SK-N-SH treated with all-trans-retinoic acid at 6 μM for 48 hours (cell line): ENCODE data around the gene C3orf85.

Source experiments
- ARNTL ChIP-seq: fragments of 450-650 bp; formaldehyde crosslinking; IDR thresholded peaks from 2 replicates; pipeline ENCODE4 v1.5.0; 2020; ENCODE audit warnings: low read depth, mild to moderate bottlenecking, moderate library complexity, borderline replicate concordance
- BACH2 ChIP-seq: fragments of 250-450 bp; sonication (Bioruptor Pico); IDR thresholded peaks from 2 replicates; pipeline ENCODE4 v1.9.0; 2021; ENCODE audit warnings: mild to moderate bottlenecking, borderline replicate concordance
- CREB5 ChIP-seq: fragments of 250-450 bp; sonication (Bioruptor Pico); IDR thresholded peaks from 2 replicates; pipeline ENCODE4 v1.5.1; 2020; ENCODE audit warnings: low read depth, mild to moderate bottlenecking, moderate library complexity
- GLIS3 ChIP-seq: fragments of 250-450 bp; sonication (Bioruptor Pico); IDR thresholded peaks from 2 replicates; pipeline ENCODE4 v1.5.0; 2020; ENCODE audit warnings: mild to moderate bottlenecking, moderate library complexity
- ISL1 ChIP-seq: fragments of 250-450 bp; sonication (Bioruptor Pico); IDR thresholded peaks from 2 replicates; pipeline ENCODE4 v2.1.2; 2022; ENCODE audit warnings: mild to moderate bottlenecking, moderate library complexity
- TCF4 ChIP-seq: fragments of 250-450 bp; sonication (Bioruptor Pico); IDR thresholded peaks from 2 replicates; pipeline ENCODE4 v1.8.0; 2021; ENCODE audit warnings: mild to moderate bottlenecking, moderate library complexity, borderline replicate concordance
- TSHZ2 ChIP-seq: fragments of 250-450 bp; sonication (Bioruptor Pico); IDR thresholded peaks from 2 replicates; pipeline ENCODE4 v1.5.0; 2020; ENCODE audit warnings: mild to moderate bottlenecking, moderate library complexity
- ZNF565 ChIP-seq: fragments of 450-650 bp; formaldehyde crosslinking; conservative IDR thresholded peaks from 2 replicates; pipeline ENCODE4 v1.5.0; 2020; ENCODE audit warnings: low read depth, mild to moderate bottlenecking, moderate library complexity

DNA sequence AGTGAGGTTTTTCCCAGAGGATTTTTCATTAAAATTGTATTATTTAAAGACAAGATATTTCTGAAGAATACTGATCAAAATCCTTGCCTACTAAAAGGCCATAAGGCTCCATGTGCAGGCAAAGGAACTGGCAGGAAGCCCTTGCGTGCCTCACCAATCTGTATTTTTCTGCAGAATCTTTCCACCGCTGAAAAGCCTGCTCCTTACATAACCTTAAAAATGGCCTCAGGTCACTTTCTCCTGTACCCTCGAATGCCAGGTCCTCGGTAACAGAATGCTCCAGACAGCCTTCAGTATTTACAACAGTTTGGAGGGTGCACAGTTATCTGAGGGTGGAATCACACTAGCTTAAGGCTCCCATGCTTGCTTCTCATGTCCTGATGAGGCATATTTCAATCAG lies 21.8 kb upstream of the C3orf85 start:
- no peak for TF ChIP-seq TCF4 (CRISPR knock-in tag)
- no peak for TF ChIP-seq CREB5 (CRISPR knock-in tag)
- no peak for TF ChIP-seq ZNF565 (CRISPR knock-in tag)
- TF ChIP-seq BACH2 (CRISPR knock-in tag) = no peak
- TF ChIP-seq ARNTL = no peak
- TF ChIP-seq GLIS3 = no peak
- TF ChIP-seq TSHZ2 (CRISPR knock-in tag) = no peak
- TF ChIP-seq ISL1 (CRISPR knock-in tag) = no peak
